Urothelium cell line (cell line): Measurements from ENCODE around the gene TUT4.
A peak's percentile ranks its signal among the peaks of the same experiment; 100 is the strongest.
"Not testable (repeated sequence)": the region's sequence is repeated elsewhere in the genome, so short reads cannot be mapped to it uniquely, and the experiment has no call there.

Experiments
- DNase-seq: peaks from one replicate; pipeline ENCODE4 v3.0.0; 2011; ENCODE audit warnings: low spot score, mixed read lengths
- FAIRE-seq: peaks from 2 replicates; lab custom pipeline; 2011; peaks lifted over from hg19 to GRCh38; lab: Jason Lieb, UNC

TUT4 gene, protein sequence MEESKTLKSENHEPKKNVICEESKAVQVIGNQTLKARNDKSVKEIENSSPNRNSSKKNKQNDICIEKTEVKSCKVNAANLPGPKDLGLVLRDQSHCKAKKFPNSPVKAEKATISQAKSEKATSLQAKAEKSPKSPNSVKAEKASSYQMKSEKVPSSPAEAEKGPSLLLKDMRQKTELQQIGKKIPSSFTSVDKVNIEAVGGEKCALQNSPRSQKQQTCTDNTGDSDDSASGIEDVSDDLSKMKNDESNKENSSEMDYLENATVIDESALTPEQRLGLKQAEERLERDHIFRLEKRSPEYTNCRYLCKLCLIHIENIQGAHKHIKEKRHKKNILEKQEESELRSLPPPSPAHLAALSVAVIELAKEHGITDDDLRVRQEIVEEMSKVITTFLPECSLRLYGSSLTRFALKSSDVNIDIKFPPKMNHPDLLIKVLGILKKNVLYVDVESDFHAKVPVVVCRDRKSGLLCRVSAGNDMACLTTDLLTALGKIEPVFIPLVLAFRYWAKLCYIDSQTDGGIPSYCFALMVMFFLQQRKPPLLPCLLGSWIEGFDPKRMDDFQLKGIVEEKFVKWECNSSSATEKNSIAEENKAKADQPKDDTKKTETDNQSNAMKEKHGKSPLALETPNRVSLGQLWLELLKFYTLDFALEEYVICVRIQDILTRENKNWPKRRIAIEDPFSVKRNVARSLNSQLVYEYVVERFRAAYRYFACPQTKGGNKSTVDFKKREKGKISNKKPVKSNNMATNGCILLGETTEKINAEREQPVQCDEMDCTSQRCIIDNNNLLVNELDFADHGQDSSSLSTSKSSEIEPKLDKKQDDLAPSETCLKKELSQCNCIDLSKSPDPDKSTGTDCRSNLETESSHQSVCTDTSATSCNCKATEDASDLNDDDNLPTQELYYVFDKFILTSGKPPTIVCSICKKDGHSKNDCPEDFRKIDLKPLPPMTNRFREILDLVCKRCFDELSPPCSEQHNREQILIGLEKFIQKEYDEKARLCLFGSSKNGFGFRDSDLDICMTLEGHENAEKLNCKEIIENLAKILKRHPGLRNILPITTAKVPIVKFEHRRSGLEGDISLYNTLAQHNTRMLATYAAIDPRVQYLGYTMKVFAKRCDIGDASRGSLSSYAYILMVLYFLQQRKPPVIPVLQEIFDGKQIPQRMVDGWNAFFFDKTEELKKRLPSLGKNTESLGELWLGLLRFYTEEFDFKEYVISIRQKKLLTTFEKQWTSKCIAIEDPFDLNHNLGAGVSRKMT (N-terminal part only)

DNA sequence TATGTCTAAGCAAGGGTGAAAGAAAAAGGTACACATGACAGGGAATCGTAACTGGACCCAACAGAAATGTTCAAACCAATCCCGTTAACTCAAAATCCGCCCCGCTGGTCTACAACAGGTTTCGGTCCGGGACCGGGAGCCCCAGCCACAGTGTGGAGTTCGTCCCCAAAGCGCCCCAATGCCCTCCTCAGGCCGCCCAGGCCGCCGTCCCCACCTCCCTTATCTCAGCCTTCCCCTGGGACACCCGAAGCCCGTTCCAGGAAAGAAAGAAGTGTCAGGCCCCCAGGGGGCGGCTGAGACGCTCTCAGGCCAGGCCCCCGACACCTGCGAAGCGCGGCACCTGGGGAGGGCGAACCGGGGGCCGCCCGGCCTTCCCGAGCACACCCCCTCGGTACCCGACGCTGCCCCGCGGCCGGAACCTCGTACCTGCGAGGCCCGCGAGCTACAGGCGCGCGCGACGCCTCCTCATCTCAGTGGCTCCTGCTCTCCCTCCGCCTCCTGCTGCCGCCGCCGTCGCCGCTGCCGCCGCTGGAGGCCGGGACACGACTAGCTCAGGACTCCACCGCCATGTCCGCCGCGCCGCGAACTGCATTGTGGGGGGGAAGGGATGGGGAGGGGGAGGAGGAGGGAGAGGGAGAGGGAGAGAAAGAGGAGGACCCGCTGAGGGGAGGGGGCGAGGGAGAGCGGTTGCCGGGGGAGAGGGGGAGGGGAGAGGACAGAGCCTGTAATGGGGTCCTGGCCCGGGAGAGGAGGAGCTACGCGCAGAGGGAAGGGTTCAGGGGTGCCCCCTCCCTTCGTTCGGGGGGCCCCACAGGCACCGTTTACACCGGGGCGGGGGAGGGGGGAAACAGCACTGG is at the start of gene TUT4:
Gene TUT4 (minus strand): TSS at position 588 of the 857 bp plus-strand sequence. CDS start 26,812 bp downstream, outside the sequence.
- FAIRE-seq = peak; percentile 94

DNA sequence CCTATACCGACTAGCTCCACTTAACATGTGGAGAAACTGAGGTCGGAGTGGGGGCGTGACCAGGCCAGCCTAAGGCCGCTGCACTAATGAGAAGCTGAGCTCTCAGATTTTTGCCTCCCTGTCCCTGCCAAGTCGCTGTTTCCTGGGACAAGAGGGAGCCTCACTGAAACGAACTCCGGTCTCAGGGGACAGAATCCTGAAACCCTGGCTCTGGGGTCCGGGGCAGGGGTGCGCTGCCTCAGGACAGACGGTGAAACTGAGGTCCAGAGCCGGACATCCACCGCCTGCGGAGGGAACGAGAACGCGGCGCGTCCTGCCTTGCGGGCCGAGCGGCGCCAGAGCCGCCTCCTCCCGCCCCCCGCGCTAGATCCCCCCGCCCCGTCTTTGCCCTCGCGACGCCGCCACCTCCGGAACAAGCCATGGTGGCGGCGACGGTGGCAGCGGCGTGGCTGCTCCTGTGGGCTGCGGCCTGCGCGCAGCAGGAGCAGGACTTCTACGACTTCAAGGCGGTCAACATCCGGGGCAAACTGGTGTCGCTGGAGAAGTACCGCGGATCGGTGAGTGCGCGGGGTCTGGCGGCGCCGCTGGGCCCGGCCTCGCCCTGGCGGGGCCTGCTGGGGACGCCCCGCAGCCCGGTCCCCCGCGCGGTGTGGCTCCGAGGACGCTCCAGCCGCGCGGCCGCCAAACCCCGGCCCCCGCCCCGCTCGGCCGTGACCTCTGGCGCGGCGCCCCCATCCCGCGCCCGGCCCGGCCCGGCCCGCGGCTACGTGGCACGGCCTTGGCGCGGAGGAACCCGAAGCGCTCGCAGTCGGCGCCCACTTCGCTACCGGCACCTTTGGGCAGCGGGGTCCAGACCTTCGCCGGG is 49.3 kb upstream of the TUT4 start, which contains the start of gene GPX7:
Gene GPX7 (plus strand): TSS at position 381 of the 865 bp plus-strand sequence. CDS start 39 bp downstream, at position 420.
- FAIRE-seq (no peak), DNase-seq (peak; percentile 27)

More for the DNA sequence above, at the start of gene TUT4:
- DNase-seq = peak; percentile 76

DNA sequence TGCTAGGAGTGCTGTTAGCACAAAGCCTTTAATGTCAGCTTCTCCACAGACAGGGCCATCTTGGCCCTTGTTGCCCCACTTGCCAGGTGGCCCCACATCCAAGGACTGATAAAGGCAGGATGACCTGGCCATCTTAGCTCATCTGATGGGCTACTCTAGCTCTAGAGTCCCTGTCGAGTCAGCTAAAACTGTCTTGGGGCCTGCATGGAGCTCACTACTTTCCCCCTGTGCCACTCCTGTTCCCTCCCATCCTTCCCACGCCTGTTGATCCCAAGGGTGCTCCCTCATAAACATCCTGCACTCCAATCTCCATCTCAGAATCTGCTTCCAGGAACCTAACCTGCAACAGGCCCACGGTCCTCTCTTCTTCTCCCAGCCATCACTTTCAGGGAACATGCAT is 48.6 kb upstream of the TUT4 start:
- DNase-seq (no peak), FAIRE-seq (no peak)

DNA sequence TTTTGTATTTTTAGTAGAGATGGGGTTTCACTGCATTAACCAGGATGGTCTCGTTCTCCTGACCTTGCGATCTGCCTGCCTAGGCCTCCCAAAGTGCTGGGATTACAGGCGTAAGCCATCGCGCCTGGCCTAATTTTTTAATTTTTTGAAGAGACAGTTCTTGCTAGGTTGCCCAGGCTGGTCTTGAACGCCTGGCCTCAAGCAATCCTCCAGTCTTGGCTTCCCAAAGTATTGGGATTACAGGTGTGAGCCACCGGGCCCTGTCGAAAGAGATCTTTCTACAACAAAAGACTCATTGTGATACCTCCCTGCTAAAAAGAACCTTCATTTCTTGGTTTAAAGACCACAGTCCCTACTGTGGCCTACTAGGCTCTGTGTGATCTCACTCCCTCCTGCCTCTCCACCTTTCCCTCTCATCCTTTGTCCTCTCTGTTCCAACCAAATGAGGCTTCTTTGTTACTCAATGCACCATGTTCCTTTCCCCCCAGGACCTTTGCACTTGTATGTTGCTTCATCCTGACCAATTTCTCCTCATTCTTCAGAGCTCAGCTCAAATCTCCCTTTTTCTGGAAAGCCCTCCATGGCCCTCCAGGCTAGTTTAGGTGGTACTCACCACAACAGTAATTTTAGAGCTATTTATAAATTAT is 47.8 kb upstream of the TUT4 start:
- DNase-seq (no peak), FAIRE-seq (no peak)

DNA sequence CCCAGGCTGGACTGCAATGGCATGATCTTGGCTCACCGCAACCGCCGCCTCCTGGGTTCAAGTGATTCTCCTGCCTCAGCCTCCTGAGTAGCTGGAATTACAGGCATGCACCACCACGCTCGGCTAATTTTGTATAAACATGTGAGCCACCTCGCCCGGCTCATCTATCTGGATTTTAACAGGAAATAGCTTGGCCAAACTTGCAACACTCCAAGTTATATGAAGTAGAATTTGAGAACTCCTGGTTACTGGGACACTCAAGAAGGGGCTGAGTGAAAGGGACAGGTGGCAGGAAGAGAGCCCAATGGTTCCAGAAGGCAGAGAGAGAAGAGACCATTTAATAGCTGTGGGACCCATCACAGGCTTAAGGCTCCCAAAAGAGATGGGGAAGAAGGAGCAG is 46.3 kb upstream of the TUT4 start:
- DNase-seq (no peak), FAIRE-seq (no peak)

DNA sequence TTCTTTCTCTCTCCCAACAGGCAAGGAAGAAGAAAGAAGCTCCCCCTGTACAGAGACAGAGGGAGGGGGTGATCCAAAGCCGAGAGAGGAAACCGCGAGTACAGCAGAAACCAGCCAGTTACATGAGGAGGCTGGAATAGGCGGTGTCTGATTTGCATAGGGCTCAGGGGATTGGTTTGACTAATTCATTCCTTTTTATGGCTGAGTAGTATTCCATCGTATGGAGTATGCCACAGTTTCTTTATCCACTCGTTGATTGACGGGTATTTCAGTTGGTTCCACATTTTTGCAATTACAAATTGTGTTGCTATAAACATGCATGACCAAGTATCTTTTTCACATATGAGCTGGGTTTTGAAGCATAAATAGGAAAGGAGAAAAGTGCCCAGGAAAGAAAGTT is 45.8 kb upstream of the TUT4 start:
- no peak for FAIRE-seq
- no peak for DNase-seq

DNA sequence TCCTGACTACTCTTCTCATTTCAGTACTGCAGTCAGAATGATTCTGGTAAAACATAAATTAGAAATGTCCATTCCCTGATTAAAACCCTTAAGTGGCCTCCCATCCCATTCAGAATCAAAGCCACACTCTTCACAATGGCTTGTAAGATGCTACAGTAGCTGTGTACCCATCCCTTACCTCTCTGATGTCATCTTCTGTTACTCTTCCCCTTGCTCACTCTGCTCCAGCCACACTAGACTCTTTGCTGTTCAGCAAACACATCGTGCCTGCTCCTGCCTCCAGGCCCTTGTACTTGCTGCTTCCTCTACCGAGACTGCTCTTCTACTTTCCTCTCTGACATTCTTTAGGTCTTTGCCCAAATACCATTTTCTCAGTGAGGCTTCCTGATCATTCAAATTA is 45.0 kb upstream of the TUT4 start:
- FAIRE-seq = no peak

DNA sequence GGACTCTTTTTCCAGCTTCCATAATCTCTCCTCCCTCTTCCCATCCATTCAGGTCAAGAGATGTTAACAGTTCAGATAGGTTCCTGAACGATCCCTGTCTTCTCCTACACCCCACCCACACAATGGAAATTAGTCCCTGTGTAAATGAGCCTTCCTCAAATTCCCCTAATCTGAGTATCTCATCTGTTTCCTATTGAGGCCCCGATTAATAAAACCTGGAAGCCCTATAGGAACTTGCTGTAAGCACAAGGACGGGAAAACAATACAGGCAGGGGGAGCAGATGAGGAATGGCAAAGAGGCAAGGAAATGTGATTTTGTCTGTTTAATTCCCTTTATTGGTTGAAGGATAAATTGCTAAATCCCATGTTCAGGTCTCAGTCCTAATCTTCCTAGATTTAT is 42.2 kb upstream of the TUT4 start:
- DNase-seq (no peak), FAIRE-seq (no peak)

More for the DNA sequence above, 45.0 kb upstream of the TUT4 start:
- DNase-seq = no peak

DNA sequence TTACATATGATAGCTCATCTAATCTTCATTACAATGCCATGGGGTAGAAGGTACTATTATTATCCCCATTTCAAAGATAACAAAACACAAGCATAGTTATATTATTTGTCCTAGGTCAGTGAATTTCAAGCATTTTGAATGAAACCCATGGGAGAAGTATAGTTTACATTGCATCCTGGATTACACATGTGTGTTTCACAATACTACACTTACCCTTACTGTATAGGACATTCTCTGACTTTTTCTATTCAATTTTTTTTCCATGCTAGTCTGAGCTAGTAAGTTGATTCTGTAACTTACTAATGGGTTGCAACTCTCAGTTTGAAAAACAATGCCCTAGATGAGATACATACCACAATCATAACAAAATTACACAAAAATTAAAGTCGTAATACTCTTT is 40.6 kb upstream of the TUT4 start:
- FAIRE-seq (no peak), DNase-seq (no peak)

DNA sequence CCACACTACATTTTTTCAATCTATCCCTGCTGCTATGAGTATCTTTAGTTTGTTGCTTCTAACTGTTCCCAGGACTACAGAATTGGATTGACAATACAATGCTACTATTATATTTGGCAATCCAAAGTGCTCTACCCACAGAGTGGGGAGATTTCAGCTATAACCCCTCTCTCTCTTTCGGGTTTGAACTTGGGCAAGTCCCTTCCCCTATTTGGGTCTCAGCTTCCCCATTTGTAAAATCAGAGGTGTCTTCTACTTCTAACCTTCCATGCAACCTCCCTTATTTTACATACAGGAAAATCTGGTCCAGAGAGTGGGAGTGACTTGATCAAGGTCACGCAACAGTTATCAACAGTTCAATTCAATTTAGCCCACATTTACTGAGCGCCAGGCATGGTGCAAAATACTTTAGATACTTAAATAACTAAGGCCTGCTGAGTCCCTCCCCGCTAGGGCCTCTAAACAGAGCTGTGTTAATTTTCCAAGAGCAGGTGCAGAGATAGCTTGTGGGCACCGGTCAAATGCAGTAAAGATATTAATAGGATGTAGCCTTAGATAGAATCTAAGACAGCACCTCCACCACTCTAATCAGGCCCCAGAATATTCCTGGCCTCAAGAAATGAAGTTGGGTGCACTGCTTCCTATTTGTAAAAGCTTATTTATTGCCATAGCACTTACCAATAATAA is 39.9 kb upstream of the TUT4 start:
- DNase-seq = no peak
- no peak for FAIRE-seq

DNA sequence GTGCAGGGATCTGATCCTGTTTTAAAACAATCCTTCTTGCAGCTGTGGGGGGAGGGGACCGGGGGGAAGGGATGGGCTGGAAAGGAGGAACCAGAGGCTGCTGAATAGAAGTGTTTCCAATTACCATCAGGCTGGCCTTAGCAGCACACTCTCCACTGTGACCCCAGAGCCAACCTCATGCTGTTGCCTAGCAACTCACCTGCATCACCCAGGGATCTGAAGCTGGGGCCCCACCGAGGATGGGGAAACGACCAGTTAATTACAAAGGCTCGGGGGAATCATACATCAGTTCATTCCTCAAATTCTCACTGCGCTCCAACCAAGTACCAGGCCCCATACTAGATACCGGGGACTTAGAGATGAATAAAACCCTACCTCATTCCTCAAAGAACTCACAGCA is 37.4 kb upstream of the TUT4 start:
- DNase-seq (no peak), FAIRE-seq (no peak)

DNA sequence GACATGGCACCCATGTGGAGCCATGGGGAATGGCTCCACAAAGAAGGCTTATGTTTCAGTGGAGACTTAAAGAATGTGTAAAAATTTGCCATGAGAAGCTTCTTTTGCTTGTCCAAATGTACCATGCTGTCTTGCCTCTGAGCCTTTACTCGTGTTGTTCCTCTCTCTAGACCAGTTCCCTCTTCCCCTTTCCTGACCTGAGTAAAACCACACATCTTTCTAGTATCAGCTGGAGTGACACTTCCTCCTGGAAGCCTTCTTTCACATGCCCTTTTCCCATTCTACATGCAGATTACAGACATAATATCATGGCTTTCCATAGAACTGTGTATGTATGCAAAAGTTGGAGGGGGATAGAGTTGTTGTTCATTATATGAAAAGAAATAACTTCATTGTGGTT is 35.6 kb upstream of the TUT4 start:
- no peak for FAIRE-seq

DNA sequence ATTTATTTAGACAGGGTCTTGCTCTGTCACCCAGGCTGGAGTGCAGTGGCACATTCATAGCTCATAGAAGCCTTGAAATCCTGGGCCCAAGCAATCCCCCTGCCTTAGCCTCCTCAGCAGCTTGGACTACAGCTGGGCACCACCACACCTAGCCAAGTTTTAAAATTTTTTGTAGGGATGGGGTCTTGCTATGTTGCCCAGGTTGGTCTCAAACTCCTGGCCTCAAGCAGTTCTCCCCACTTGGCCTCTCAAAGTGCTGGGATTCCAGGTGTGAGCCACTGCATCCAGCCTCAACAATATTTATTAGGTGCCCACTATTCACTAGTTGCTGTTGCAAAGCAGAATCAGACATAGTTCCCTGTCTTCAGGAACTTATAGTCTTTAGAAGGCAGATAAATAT is 35.1 kb upstream of the TUT4 start:
- FAIRE-seq (no peak), DNase-seq (no peak)

More for the DNA sequence above, 35.6 kb upstream of the TUT4 start:
- DNase-seq = no peak

DNA sequence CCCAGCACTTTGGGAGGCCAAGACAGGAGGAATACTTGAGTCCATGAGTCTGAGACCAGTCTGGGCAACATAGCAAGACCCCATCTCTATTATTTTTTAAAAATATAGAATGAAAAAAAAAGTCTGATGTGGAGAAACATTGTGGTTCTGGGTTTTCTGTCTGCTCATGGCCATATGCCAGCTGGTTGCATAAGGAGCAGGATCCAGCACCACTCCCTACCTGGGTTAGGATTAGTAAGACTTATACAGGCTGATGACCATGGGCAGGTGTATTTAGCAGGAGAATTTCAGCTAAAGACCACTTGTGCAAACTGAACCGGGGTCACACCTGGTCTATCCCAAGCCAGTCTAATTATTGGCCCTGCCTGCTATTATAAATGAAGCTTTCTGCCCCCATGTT is 32.6 kb upstream of the TUT4 start:
- FAIRE-seq (no peak), DNase-seq (no peak)

DNA sequence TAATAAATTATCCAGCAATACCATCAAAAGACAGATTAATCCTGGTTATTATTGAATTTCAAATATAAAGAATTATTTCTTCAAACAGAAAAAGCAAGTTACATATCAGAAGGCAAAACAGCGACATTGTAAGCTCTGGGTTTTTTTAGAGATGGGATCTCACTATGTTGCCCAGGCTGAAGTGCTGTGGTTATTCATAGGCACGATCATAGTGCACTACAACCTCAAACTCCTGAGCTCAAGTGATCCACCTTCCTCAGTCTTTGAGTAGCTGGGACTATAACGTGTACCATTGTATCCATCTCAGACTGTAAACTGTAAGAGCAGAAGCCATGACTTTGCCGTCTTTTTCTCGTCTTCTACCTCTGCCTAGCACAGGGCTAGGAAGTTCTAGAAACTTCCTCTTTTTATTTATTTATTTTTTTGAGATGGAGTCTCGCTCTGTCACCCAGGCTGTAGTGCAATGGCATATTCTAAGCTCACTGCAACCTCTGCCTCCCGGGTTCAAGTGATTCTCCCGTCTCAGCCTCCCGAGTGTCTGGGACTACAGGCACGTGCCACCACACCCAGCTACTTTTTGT is 29.3 kb upstream of the TUT4 start:
- no peak for FAIRE-seq

DNA sequence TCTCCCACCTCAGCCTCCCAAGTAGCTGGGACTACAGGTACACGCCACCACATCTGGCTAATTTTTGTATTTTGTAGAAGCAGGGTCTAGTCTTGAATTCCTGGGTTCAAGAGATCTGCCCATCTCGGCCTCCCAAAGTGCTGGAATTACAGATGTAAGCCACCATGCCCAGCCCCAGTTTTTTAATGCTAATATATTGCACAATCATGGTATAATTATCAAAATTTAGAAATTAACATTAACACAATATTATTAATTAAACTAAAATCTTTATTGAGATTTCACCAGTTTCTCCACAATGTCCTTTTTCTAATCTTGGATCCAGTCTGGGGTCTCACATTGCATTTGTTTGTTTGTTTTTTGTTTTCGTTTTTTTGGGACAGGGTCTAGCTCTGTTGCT is 27.4 kb upstream of the TUT4 start:
- FAIRE-seq (no peak), DNase-seq (no peak)

More for the DNA sequence above, 29.3 kb upstream of the TUT4 start:
- no peak for DNase-seq

DNA sequence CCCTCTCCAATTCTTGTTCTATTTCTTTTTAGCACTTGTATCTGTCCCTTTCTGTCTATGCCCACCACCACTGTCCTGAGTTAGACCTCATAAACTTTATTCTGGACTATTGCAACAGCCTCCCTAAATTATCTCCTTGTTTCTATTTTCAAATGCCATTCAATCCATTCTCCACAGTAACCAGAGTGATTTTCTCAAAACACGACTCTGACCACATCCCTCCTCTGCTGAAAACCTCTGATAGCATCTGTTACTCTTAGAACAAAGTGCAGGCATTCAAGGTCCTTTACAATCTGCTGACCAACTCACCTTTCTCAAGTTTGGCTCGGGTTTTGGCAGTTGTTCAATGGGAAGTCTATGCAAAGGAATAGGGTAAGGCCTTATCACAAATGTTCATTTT is 26.5 kb upstream of the TUT4 start:
- FAIRE-seq = no peak
- DNase-seq = no peak

DNA sequence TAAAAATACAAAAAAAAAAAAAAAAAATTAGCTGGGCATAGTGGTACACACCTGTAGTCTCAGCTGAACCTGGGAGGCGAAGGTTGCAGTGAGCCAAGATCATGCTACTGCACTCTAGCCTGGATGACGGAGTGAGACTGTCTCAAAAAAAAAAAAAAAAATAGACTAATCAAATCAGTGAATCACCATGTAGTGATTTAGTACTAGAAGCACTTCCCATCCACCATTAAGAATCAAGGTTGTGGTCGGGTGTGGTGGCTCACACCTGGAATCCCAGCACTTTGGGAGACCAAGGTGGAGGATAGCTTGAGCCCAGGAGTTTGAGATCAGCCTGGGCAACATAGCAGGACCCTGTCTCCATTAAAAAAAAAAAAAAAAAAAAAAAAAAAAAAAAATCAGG is 25.2 kb upstream of the TUT4 start:
- DNase-seq, FAIRE-seq: not testable (repeated sequence)
